ENCODE data around the gene MB. TPM values are rescaled to one million over a fixed set of nuclear protein-coding genes. Genes with fewer than 3 reads are reported as not detected.

MB gene
- total and polyA plus RNA-seq, 2 experiments from 2014 or later, result not detected

DNA sequence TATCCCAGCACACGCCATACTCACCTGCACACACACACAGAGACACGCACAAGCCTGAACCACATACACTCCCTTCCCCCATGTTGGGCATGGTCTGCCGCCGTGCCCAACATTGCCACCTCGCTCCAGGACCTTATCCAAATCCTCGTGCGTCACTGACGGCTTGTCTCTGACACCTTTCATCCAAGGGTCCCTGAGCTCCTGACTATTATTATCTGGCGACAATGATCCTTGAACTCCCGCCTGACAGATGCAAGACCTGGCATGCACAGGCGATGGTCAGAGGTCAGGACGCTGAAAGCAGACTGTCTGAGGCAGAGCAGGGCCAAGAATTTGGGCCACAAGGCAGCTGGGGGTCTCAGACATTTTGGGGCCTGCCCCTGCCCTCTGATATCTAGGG lies 4.2 kb downstream of the MB start:
- ATAC-seq (no peak), DNase-seq (ENCODE audit: low spot score) (no peak)
- Histone ChIP-seq H3K4me3 (no peak overlapping the region), H3K9me2 (ENCODE audit: insufficient read depth) (no peaks in the 10 kb centered on the region), H3K27ac (ENCODE audit: low read depth) (no peak overlapping the region), H3F3A (replicated peaks; ENCODE audit: low read depth) (no peaks in the 10 kb centered on the region), H2AFZ (no peak overlapping the region), H4K20me1 (replicated peaks; ENCODE audit: insufficient read depth) (no peaks in the 10 kb centered on the region), H3K36me3 (ENCODE audit: insufficient read depth) (no peaks in the 10 kb centered on the region), H3K27me3 (ENCODE audit: insufficient read depth) (no peaks in the 10 kb centered on the region), H3K4me1 (ENCODE audit: insufficient read depth) (no peaks in the 10 kb centered on the region), H3K4me2 (no peak overlapping the region), H3K79me2 (replicated peaks; ENCODE audit: insufficient read depth) (no peaks in the 10 kb centered on the region)
- TF ChIP-seq EZH2 (IDR thresholded peaks at IDR 0.05; ENCODE audit: low read depth, unreplicated experiment), result no peak
- TF ChIP-seq, protein P1, sequence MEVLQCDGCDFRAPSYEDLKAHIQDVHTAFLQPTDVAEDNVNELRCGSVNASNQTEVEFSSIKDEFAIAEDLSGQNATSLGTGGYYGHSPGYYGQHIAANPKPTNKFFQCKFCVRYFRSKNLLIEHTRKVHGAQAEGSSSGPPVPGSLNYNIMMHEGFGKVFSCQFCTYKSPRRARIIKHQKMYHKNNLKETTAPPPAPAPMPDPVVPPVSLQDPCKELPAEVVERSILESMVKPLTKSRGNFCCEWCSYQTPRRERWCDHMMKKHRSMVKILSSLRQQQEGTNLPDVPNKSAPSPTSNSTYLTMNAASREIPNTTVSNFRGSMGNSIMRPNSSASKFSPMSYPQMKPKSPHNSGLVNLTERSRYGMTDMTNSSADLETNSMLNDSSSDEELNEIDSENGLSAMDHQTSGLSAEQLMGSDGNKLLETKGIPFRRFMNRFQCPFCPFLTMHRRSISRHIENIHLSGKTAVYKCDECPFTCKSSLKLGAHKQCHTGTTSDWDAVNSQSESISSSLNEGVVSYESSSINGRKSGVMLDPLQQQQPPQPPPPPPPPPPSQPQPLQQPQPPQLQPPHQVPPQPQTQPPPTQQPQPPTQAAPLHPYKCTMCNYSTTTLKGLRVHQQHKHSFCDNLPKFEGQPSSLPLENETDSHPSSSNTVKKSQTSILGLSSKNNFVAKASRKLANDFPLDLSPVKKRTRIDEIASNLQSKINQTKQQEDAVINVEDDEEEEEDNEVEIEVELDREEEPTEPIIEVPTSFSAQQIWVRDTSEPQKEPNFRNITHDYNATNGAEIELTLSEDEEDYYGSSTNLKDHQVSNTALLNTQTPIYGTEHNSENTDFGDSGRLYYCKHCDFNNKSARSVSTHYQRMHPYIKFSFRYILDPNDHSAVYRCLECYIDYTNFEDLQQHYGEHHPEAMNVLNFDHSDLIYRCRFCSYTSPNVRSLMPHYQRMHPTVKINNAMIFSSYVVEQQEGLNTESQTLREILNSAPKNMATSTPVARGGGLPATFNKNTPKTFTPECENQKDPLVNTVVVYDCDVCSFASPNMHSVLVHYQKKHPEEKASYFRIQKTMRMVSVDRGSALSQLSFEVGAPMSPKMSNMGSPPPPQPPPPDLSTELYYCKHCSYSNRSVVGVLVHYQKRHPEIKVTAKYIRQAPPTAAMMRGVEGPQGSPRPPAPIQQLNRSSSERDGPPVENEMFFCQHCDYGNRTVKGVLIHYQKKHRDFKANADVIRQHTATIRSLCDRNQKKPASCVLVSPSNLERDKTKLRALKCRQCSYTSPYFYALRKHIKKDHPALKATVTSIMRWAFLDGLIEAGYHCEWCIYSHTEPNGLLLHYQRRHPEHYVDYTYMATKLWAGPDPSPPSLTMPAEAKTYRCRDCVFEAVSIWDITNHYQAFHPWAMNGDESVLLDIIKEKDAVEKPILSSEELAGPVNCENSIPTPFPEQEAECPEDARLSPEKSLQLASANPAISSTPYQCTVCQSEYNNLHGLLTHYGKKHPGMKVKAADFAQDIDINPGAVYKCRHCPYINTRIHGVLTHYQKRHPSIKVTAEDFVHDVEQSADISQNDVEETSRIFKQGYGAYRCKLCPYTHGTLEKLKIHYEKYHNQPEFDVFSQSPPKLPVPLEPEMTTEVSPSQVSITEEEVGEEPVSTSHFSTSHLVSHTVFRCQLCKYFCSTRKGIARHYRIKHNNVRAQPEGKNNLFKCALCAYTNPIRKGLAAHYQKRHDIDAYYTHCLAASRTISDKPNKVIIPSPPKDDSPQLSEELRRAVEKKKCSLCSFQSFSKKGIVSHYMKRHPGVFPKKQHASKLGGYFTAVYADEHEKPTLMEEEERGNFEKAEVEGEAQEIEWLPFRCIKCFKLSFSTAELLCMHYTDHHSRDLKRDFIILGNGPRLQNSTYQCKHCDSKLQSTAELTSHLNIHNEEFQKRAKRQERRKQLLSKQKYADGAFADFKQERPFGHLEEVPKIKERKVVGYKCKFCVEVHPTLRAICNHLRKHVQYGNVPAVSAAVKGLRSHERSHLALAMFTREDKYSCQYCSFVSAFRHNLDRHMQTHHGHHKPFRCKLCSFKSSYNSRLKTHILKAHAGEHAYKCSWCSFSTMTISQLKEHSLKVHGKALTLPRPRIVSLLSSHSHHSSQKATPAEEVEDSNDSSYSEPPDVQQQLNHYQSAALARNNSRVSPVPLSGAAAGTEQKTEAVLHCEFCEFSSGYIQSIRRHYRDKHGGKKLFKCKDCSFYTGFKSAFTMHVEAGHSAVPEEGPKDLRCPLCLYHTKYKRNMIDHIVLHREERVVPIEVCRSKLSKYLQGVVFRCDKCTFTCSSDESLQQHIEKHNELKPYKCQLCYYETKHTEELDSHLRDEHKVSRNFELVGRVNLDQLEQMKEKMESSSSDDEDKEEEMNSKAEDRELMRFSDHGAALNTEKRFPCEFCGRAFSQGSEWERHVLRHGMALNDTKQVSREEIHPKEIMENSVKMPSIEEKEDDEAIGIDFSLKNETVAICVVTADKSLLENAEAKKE (CRISPR knock-in tag; IDR thresholded peaks at IDR 0.05), result no peak
- no peak for TF ChIP-seq POLR2AphosphoS5 (IDR thresholded peaks at IDR 0.05; ENCODE audit: low read depth)
- no peak for TF ChIP-seq ZNF331 (CRISPR knock-in tag; IDR thresholded peaks at IDR 0.05; ENCODE audit: low read depth)
- no peak for TF ChIP-seq STAT1 (IDR thresholded peaks at IDR 0.05; ENCODE audit: unreplicated experiment)
- no peak overlapping the region for H3K27ac Mint-ChIP-seq
- H3K4me1 Mint-ChIP-seq, result peaks cover 4% of the 10 kb centered on the region
- H3K36me3 Mint-ChIP-seq (ENCODE audit: low read depth), result no peaks in the 10 kb centered on the region
- no peaks in the 10 kb centered on the region for H3K9me3 Mint-ChIP-seq
- no peak overlapping the region for H3K4me3 Mint-ChIP-seq
- peaks cover 10% of the 10 kb centered on the region for H3K27me3 Mint-ChIP-seq (ENCODE audit: insufficient read depth, low read depth, poor library complexity)

DNA sequence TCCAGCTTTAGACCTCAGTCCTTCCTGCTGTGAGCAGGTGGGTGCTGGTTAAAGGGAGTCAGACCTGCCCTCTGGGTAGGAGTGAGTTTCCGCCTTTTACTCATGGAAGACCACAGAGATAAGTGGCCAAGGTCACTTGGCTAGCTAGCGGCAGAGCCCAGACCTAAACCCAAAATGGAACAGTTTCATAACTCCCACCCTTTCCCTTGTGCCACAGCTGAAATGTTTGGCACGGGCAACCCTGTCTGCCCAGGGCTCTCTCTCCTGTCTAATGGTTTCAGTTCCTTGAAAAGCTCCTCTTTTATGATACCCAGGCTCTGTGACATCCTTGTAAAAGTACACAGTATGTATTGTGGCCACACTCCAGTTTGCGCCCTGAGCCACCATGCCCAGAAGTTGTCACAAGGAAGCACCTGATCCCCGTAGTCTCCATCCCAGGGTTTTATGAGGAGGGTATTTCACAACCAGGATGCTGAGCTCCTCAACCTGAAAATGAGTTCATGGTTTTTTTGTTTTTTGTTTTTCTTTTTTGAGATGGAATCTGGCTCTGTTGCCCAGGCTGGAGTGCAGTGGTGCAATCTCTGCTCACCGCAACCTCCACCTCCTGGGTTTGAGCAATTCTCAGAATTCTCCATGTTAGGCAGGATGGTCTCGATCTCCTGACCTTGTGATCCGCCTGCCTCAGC lies 5.1 kb downstream of the MB start:
- Histone ChIP-seq H3K4me2 (no peak overlapping the region), H2AFZ (no peak overlapping the region), H3K36me3 (ENCODE audit: insufficient read depth) (no peaks in the 10 kb centered on the region), H3K4me3 (no peak overlapping the region), H3K79me2 (replicated peaks; ENCODE audit: insufficient read depth) (no peaks in the 10 kb centered on the region), H3K9me2 (ENCODE audit: insufficient read depth) (no peaks in the 10 kb centered on the region), H3K4me1 (ENCODE audit: insufficient read depth) (no peaks in the 10 kb centered on the region), H4K20me1 (replicated peaks; ENCODE audit: insufficient read depth) (no peaks in the 10 kb centered on the region), H3K27me3 (ENCODE audit: insufficient read depth) (no peaks in the 10 kb centered on the region), H3K27ac (ENCODE audit: low read depth) (no peak overlapping the region), H3F3A (replicated peaks; ENCODE audit: low read depth) (no peaks in the 10 kb centered on the region)
- H3K4me3 Mint-ChIP-seq, result no peak overlapping the region
- no peak overlapping the region for H3K27ac Mint-ChIP-seq
- no peaks in the 10 kb centered on the region for H3K36me3 Mint-ChIP-seq (ENCODE audit: low read depth)
- H3K9me3 Mint-ChIP-seq, result no peaks in the 10 kb centered on the region
- peaks cover 4% of the 10 kb centered on the region for H3K4me1 Mint-ChIP-seq
- peaks cover 10% of the 10 kb centered on the region for H3K27me3 Mint-ChIP-seq (ENCODE audit: insufficient read depth, low read depth, poor library complexity)
- DNase-seq (ENCODE audit: low spot score) (no peak), ATAC-seq (no peak)
- TF ChIP-seq ZNF114 (CRISPR knock-in tag; IDR thresholded peaks at IDR 0.05) (no peak), POLR2AphosphoS5 (IDR thresholded peaks at IDR 0.05; ENCODE audit: low read depth) (no peak)
- TF ChIP-seq, protein P1 (CRISPR knock-in tag; IDR thresholded peaks at IDR 0.05), result no peak
